GM12874 (cell line): Measurements from ENCODE around the gene GTF2B.
A peak's percentile ranks its signal among the peaks of the same experiment; 100 is the strongest.

Source experiments
- CTCF ChIP-seq: IDR thresholded peaks from 2 replicates; pipeline ENCODE4 v1.5.1; 2011; ENCODE audit warnings: low read depth, mild to moderate bottlenecking, control low read depth, low read length, moderate library complexity; ENCODE audit not compliant: insufficient read depth

GTF2B gene

GRCh38 chr1:88891318-88891950 lies at the start of gene GTF2B:
GTF2B (minus strand) TSS chr1:88891567; CDS start chr1:88891499, 68 bp downstream.
- TF ChIP-seq CTCF = no peak

GRCh38 chr1:88936760-88937342 lies 45.5 kb upstream of the GTF2B start:
- TF ChIP-seq CTCF = no peak

GRCh38 chr1:88936223-88936523 lies 44.8 kb upstream of the GTF2B start:
- no peak for TF ChIP-seq CTCF

GRCh38 chr1:88935522-88936222 lies 44.3 kb upstream of the GTF2B start:
- TF ChIP-seq CTCF = peak; percentile 32; the same call in 1 of the 2 replicates

- TF ChIP-seq CTCF = no peak
Observed at GRCh38 chr1:88923224-88923623, 31.9 kb upstream of the GTF2B start.

GRCh38 chr1:88922214-88922613 lies 30.8 kb upstream of the GTF2B start:
- no peak for TF ChIP-seq CTCF

- TF ChIP-seq CTCF = no peak
Observed at GRCh38 chr1:88920845-88921244, 29.5 kb upstream of the GTF2B start.
